Peyer's patch (tissue), 4 donors: ENCODE results near the gene CXorf65. TPM values are rescaled to one million over a fixed set of nuclear protein-coding genes. Genes with fewer than 3 reads are reported as not detected.

ENCODE experiments used
- DNase-seq, 3 donors: peaks; one replicate each; pipeline ENCODE4 v3.0.0-alpha.2; 2017 to 2019
- H3K27ac ChIP-seq, 4 donors: fragments of 200-600 bp; sonication (generic); one replicate each; pipeline ENCODE4 v1.5.1; 2016 to 2019
- H3K27me3 ChIP-seq, 2 donors: fragments of 200-600 bp; sonication (generic); one replicate each; pipeline ENCODE4 v1.5.1; 2019
- H3K36me3 ChIP-seq, 3 donors: fragments of 200-600 bp; sonication (generic); one replicate each; pipeline ENCODE4 v1.5.1; 2016 to 2019
- H3K4me1 ChIP-seq, 4 donors: fragments of 200-600 bp; sonication (generic); one replicate each; pipeline ENCODE4 v1.5.1; 2016 to 2019
- H3K4me3 ChIP-seq, 4 donors: fragments of 200-600 bp; sonication (generic); 1 replicate in 3 of 4; 2 replicates in 1 of 4; pipeline ENCODE4 v1.5.1; 2016 to 2019; ENCODE audit warnings: mild to moderate bottlenecking in 1 of 4
- H3K9me3 ChIP-seq, 4 donors: fragments of 200-600 bp; sonication (generic); one replicate each; pipeline ENCODE4 v1.5.1; 2016 to 2019; ENCODE audit warnings: mild to moderate bottlenecking in 1 of 4
- CTCF ChIP-seq, 6 experiments: fragments of 450-650 bp in 4 of 6; fragments of 200-600 bp in 2 of 6; sonication (generic) in 1 of 6; IDR thresholded peaks; one replicate each; pipeline ENCODE4 v1.5.1; 2017 to 2019; ENCODE audit warnings: antibody characterized with exemption in 6 of 6, mild to moderate bottlenecking in 3 of 6, moderate library complexity in 1 of 6
- POLR2A ChIP-seq, 2 donors: fragments of 450-650 bp; IDR thresholded peaks; one replicate each; pipeline ENCODE4 v1.5.1; 2017; ENCODE audit warnings: antibody characterized with exemption in 2 of 2, mild to moderate bottlenecking in 2 of 2, moderate library complexity in 2 of 2
- total RNA-seq, 4 donors: library from RNA; depleted of rRNA; stranded (reverse); fragments of >200 nt; gene quantifications; one replicate each; pipeline ENCODE4 v1.1.0, GENCODE V29; 2016

The CXorf65 gene
- total RNA-seq, 4 donors from 2014 or later, result not detected

- Histone ChIP-seq H3K36me3 (no peaks in the 10 kb centered on the region), H3K4me3 (peak within 1 kb of the TSS; percentile 51 to 68 (median 58)), H3K4me1 (no peaks in the 10 kb centered on the region), H3K27ac (peak within 1 kb of the TSS; percentile 63 to 83 (median 74)), H3K27me3 (no peaks in the 10 kb centered on the region), H3K9me3 (no peaks in the 10 kb centered on the region)
- DNase-seq, result peak; percentile 86 to 97 (median 92)
- TF ChIP-seq CTCF (IDR thresholded peaks at IDR 0.05), result no peak
- peak in 1 of 2 donors; percentile 21 for TF ChIP-seq POLR2A (IDR thresholded peaks at IDR 0.05)
These were observed 11.0 kb downstream of the CXorf65 start, which contains the start of gene FOXO4 for GRCh38 chrX:71095555-71095980. TSS of gene FOXO4 (plus strand) at chrX:71095851. CDS start at chrX:71096529, 678 bp downstream.

GRCh38 chrX:71095033-71095432 is 11.5 kb downstream of the CXorf65 start:
- Histone ChIP-seq H3K9me3 (no peaks in the 10 kb centered on the region), H3K27ac (peak overlapping the region in 1 of 4 donors; percentile 72), H3K4me1 (no peaks in the 10 kb centered on the region), H3K36me3 (no peaks in the 10 kb centered on the region), H3K4me3 (peak overlapping the region; percentile 51 to 68 (median 58)), H3K27me3 (no peaks in the 10 kb centered on the region)
- TF ChIP-seq CTCF (IDR thresholded peaks at IDR 0.05) (no peak), POLR2A (IDR thresholded peaks at IDR 0.05) (no peak)
- no peak for DNase-seq

GRCh38 chrX:71091263-71091662 is 15.3 kb downstream of the CXorf65 start:
- no peak for TF ChIP-seq CTCF (IDR thresholded peaks at IDR 0.05)
- TF ChIP-seq POLR2A (IDR thresholded peaks at IDR 0.05), result no peak
- H3K4me1 ChIP-seq, result no peaks in the 10 kb centered on the region
- H3K27ac ChIP-seq, result no peak overlapping the region
- DNase-seq, result no peak
- H3K27me3 ChIP-seq, result no peaks in the 10 kb centered on the region
- H3K36me3 ChIP-seq, result no peaks in the 10 kb centered on the region
- H3K4me3 ChIP-seq, result no peak overlapping the region
- H3K9me3 ChIP-seq, result no peaks in the 10 kb centered on the region

- Histone ChIP-seq H3K27ac (no peak overlapping the region), H3K4me3 (no peak overlapping the region), H3K36me3 (no peaks in the 10 kb centered on the region), H3K4me1 (no peaks in the 10 kb centered on the region), H3K27me3 (no peaks in the 10 kb centered on the region), H3K9me3 (no peaks in the 10 kb centered on the region)
- TF ChIP-seq POLR2A (IDR thresholded peaks at IDR 0.05) (no peak), CTCF (IDR thresholded peaks at IDR 0.05) (no peak)
- DNase-seq, result no peak
These were observed 20.6 kb downstream of the CXorf65 start for GRCh38 chrX:71085900-71086299.

- H3K4me1 ChIP-seq, result no peaks in the 10 kb centered on the region
- DNase-seq, result no peak
- no peak overlapping the region for H3K4me3 ChIP-seq
- H3K36me3 ChIP-seq, result no peaks in the 10 kb centered on the region
- no peak for TF ChIP-seq POLR2A (IDR thresholded peaks at IDR 0.05)
- TF ChIP-seq CTCF (IDR thresholded peaks at IDR 0.05), result no peak
- H3K27ac ChIP-seq, result no peak overlapping the region
- H3K9me3 ChIP-seq, result no peaks in the 10 kb centered on the region
- no peaks in the 10 kb centered on the region for H3K27me3 ChIP-seq
These were observed 23.7 kb downstream of the CXorf65 start for GRCh38 chrX:71082822-71083221.
